ENCODE results near the gene TRAFD1. TPM values are rescaled to one million over a fixed set of nuclear protein-coding genes. Genes with fewer than 3 reads are reported as not detected.

Gene TRAFD1
- total RNA-seq, 1 donor from 2014 or later, result 27.5 TPM

DNA sequence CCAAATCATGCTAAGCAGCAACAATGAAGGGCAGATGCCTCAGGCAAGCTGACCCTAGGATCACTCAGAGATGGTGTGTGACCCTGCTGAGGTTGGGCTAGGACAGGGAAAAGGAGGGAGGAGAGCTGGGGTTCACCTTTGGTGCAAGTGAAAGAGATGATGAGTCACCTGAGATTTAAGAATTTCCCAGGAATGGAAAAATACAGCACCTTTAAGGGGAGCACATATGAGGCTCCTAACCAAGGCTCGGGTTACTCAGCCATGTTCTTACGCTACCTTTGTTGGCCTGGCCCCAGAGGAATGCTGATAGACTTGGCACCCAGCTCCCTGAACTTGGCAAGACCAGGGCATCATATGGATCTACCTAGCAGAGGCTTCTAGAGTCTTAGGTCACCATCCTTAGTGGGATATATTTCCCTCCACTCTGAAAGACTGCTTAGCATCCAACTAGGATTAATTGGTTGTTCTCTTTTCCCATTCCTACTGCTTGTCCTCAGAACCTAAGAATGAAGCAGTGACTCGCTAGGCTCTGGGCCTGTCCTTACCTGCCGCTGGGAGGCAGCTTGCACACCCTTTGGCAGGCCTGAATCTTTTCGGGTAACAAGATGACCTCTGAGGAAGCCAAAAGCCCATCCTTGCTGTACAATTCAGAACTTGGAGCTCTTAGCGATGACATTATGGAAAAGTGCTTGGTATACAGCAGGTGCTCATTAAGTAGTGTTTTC, 12.8 kb upstream of the TRAFD1 start:
- Mint-ChIP-seq H3K4me1 (ENCODE audit: low read depth) (peaks cover 18% of the 10 kb centered on the region), H3K36me3 (ENCODE audit: low read depth) (no peaks in the 10 kb centered on the region), H3K27me3 (ENCODE audit: low read depth) (no peaks in the 10 kb centered on the region), H3K9me3 (ENCODE audit: low read depth) (no peaks in the 10 kb centered on the region), H3K27ac (ENCODE audit: unreplicated experiment) (no peak overlapping the region), H3K4me3 (ENCODE audit: unreplicated experiment) (no peak overlapping the region)
- no peak for DNase-seq (ENCODE audit: low spot score)
- TF ChIP-seq, protein P1, sequence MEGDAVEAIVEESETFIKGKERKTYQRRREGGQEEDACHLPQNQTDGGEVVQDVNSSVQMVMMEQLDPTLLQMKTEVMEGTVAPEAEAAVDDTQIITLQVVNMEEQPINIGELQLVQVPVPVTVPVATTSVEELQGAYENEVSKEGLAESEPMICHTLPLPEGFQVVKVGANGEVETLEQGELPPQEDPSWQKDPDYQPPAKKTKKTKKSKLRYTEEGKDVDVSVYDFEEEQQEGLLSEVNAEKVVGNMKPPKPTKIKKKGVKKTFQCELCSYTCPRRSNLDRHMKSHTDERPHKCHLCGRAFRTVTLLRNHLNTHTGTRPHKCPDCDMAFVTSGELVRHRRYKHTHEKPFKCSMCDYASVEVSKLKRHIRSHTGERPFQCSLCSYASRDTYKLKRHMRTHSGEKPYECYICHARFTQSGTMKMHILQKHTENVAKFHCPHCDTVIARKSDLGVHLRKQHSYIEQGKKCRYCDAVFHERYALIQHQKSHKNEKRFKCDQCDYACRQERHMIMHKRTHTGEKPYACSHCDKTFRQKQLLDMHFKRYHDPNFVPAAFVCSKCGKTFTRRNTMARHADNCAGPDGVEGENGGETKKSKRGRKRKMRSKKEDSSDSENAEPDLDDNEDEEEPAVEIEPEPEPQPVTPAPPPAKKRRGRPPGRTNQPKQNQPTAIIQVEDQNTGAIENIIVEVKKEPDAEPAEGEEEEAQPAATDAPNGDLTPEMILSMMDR (IDR thresholded peaks at IDR 0.05), result no peak

DNA sequence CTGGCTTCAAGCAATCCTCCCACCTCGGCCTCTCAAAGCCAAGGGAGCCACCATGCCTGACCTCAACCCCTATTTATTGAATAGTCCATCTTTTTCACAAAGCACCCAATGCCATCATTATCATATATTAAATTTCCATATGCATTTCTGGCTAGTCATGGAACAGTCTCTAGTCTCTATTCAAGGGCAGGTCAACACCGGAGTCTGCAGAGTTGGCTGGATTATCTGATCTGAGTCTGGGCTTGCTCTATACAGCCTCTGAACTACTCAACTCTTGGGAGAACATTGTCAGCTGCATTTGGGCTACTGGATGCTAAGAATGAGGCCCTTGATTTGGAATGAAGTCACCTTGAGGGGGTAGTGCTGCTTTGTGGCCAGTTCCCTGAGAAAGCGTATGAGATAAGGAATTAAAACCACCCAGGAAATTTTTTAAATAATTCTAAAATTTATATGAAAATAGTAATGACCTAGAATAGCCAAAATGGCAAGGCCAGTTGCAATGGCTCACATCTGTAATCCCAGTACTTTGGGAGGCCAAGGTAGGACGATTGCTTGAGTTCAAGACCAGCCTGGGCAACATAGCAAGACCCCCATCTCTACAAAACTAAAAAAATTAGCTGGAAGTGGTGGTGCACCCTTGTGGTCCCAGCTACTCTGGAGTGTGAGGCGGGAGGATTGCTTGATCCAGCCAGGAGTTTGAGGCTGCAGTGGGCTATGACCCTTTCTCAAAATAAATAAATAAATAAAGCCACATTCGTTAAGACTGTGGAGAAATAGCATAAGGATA, 9.9 kb upstream of the TRAFD1 start:
- Mint-ChIP-seq H3K4me1 (ENCODE audit: low read depth) (peaks cover 13% of the 10 kb centered on the region), H3K27ac (ENCODE audit: unreplicated experiment) (no peak overlapping the region), H3K4me3 (ENCODE audit: unreplicated experiment) (no peak overlapping the region), H3K9me3 (ENCODE audit: low read depth) (no peaks in the 10 kb centered on the region), H3K36me3 (ENCODE audit: low read depth) (no peaks in the 10 kb centered on the region), H3K27me3 (ENCODE audit: low read depth) (no peaks in the 10 kb centered on the region)
- no peak for DNase-seq (ENCODE audit: low spot score)
- TF ChIP-seq, protein P1 (IDR thresholded peaks at IDR 0.05), result no peak

DNA sequence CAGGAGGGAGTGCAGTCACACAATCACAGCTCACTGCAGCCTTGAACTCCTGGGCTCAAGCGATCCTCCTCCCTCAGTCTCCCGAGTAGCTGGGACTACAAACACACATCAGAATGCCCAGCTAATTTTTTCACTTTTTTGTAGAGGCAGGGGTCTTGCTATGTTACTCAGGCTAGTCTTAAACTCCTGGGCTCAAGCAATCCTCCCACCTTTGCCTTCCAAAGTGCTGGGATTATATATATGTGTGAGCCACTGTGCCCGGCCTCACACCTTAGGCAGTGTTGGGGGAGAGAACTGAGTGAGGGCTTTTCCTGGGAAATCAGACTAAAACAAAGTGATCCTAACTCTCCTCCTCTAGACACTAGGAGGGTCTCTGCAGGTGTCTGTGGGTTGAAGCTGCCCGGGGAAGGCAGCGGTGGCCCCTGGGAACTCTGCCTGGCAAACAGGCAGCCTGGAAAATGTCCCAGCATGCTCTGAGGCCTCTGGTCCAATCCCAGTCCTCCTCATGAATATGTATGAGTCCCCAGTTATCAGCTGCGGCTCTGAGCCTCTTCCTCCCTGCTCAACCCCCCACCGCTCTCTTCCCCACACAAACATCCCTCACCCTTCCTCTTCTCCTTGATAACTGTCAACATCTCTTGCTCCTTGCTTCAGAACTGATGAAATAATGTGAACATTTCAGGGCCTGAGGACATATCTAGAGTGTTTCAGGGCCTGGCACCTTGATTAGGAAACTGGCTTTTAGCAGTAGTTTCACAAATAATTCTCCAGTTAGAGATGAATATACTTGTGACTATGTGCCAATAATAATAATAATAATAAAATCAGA, 8.9 kb upstream of the TRAFD1 start:
- H3K9me3 Mint-ChIP-seq (ENCODE audit: low read depth), result no peaks in the 10 kb centered on the region

DNA sequence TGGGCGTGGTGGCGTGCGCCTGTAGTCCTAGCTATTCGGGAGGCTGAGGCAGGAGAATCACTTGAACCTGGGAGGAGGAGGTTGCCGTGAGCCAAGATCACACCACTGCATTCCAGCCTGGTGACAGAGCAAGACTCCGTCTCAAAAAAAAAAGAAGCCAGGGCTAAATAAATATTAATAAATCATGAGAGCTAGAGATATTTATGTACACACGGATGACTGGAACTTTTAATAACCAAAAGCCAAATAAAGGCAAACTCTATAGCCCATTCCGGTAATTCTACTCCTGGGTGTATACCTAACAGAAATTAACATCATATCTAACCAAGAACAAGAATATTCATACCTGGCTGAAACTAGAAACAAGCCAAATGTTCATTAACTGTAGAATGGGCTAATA, 7.7 kb upstream of the TRAFD1 start:
- no peaks in the 10 kb centered on the region for H3K27me3 Mint-ChIP-seq (ENCODE audit: low read depth)
- DNase-seq (ENCODE audit: low spot score), result no peak
- H3K36me3 Mint-ChIP-seq (ENCODE audit: low read depth), result no peaks in the 10 kb centered on the region
- H3K4me3 Mint-ChIP-seq (ENCODE audit: unreplicated experiment), result no peak overlapping the region
- TF ChIP-seq, protein P1 (IDR thresholded peaks at IDR 0.05), result no peak
- peak overlapping the region; percentile 12 for H3K27ac Mint-ChIP-seq (ENCODE audit: unreplicated experiment)
- no peaks in the 10 kb centered on the region for H3K9me3 Mint-ChIP-seq (ENCODE audit: low read depth)
- peaks cover 26% of the 10 kb centered on the region for H3K4me1 Mint-ChIP-seq (ENCODE audit: low read depth)

More for the DNA sequence above, 8.9 kb upstream of the TRAFD1 start:
- no peak overlapping the region for H3K4me3 Mint-ChIP-seq (ENCODE audit: unreplicated experiment)
- H3K27me3 Mint-ChIP-seq (ENCODE audit: low read depth), result no peaks in the 10 kb centered on the region
- no peaks in the 10 kb centered on the region for H3K36me3 Mint-ChIP-seq (ENCODE audit: low read depth)
- peak; percentile 56 for DNase-seq (ENCODE audit: low spot score)
- TF ChIP-seq, protein P1 (IDR thresholded peaks at IDR 0.05), result no peak
- H3K4me1 Mint-ChIP-seq (ENCODE audit: low read depth), result peaks cover 16% of the 10 kb centered on the region
- peak overlapping the region; percentile 89 for H3K27ac Mint-ChIP-seq (ENCODE audit: unreplicated experiment)
